ENCODE data around the gene UGT3A2. TPM values are rescaled to one million over a fixed set of nuclear protein-coding genes. Genes with fewer than 3 reads are reported as not detected.
A peak's percentile ranks its signal among the peaks of the same experiment; 100 is the strongest.

The UGT3A2 gene
- total RNA-seq, 4 donors from 2014 or later, result not detected

GRCh38 chr5:36096486-36096885, 29.8 kb upstream of the UGT3A2 start:
- Histone ChIP-seq H3K4me3 (no peak overlapping the region), H3K27ac (no peak overlapping the region), H3K36me3 (no peaks in the 10 kb centered on the region), H3K9me3 (no peaks in the 10 kb centered on the region), H3K4me1 (no peaks in the 10 kb centered on the region), H3K27me3 (no peaks in the 10 kb centered on the region)
- DNase-seq, result no peak
- TF ChIP-seq CTCF (IDR thresholded peaks at IDR 0.05) (no peak), POLR2A (IDR thresholded peaks at IDR 0.05) (no peak)

- Histone ChIP-seq H3K9me3 (no peaks in the 10 kb centered on the region), H3K27ac (no peak overlapping the region), H3K36me3 (no peaks in the 10 kb centered on the region), H3K27me3 (no peaks in the 10 kb centered on the region), H3K4me1 (no peaks in the 10 kb centered on the region), H3K4me3 (no peak overlapping the region)
- TF ChIP-seq CTCF (IDR thresholded peaks at IDR 0.05), result peak in 4 of 6 experiments; percentile 15 to 54 (median 46)
- TF ChIP-seq POLR2A (IDR thresholded peaks at IDR 0.05), result no peak
- DNase-seq, result peak in 1 of 3 donors; percentile 53
These were observed 23.3 kb upstream of the UGT3A2 start for GRCh38 chr5:36089989-36090388.

- Histone ChIP-seq H3K27ac (no peak overlapping the region), H3K4me3 (no peak overlapping the region), H3K9me3 (no peaks in the 10 kb centered on the region), H3K27me3 (no peaks in the 10 kb centered on the region), H3K36me3 (no peaks in the 10 kb centered on the region), H3K4me1 (no peaks in the 10 kb centered on the region)
- TF ChIP-seq POLR2A (IDR thresholded peaks at IDR 0.05) (no peak), CTCF (IDR thresholded peaks at IDR 0.05) (peak in 5 of 6 experiments; percentile 27 to 61 (median 53))
- DNase-seq, result no peak
These were observed 12.6 kb upstream of the UGT3A2 start for GRCh38 chr5:36079200-36079781.

- DNase-seq, result no peak
- no peak for TF ChIP-seq CTCF (IDR thresholded peaks at IDR 0.05)
- TF ChIP-seq POLR2A (IDR thresholded peaks at IDR 0.05), result no peak
- Histone ChIP-seq H3K4me1 (no peaks in the 10 kb centered on the region), H3K9me3 (no peaks in the 10 kb centered on the region), H3K27ac (no peak overlapping the region), H3K27me3 (no peaks in the 10 kb centered on the region), H3K36me3 (no peaks in the 10 kb centered on the region), H3K4me3 (no peak overlapping the region)
These were observed 11.7 kb upstream of the UGT3A2 start for GRCh38 chr5:36078430-36078829.

- no peaks in the 10 kb centered on the region for H3K4me1 ChIP-seq
- TF ChIP-seq CTCF (IDR thresholded peaks at IDR 0.05), result no peak
- TF ChIP-seq POLR2A (IDR thresholded peaks at IDR 0.05), result no peak
- H3K27ac ChIP-seq, result no peak overlapping the region
- no peak overlapping the region for H3K4me3 ChIP-seq
- no peaks in the 10 kb centered on the region for H3K27me3 ChIP-seq
- no peaks in the 10 kb centered on the region for H3K36me3 ChIP-seq
- H3K9me3 ChIP-seq, result no peaks in the 10 kb centered on the region
- no peak for DNase-seq
These were observed 7.0 kb upstream of the UGT3A2 start for GRCh38 chr5:36073595-36074216.

Measured in Peyer's patch (tissue), 4 donors.